Urinary bladder (tissue), 4 donors: ENCODE data around the gene DNAI2. TPM values are rescaled to one million over a fixed set of nuclear protein-coding genes. Genes with fewer than 3 reads are reported as not detected.
A peak's percentile ranks its signal among the peaks of the same experiment; 100 is the strongest.

Experiments
- DNase-seq: peaks from one replicate; pipeline ENCODE4 v3.0.0-alpha.2; 2015; ENCODE audit errors: extremely low spot score
- H3K27ac ChIP-seq: one replicate; pipeline ENCODE4 v1.5.1; 2013; ENCODE audit warnings: low read depth, mild to moderate bottlenecking, moderate library complexity
- H3K36me3 ChIP-seq: one replicate; pipeline ENCODE4 v1.6.1; 2013; ENCODE audit warnings: mild to moderate bottlenecking, moderate library complexity; ENCODE audit not compliant: insufficient read depth
- H3K4me1 ChIP-seq: one replicate; pipeline ENCODE4 v1.6.1; 2013; ENCODE audit warnings: mild to moderate bottlenecking, moderate library complexity; ENCODE audit not compliant: insufficient read depth
- H3K4me3 ChIP-seq: one replicate; pipeline ENCODE4 v1.5.1; 2013; ENCODE audit warnings: low read depth, low read length
- WGBS: extraction: QIAGEN DNeasy Blood & Tissue Kit; methylation state at CpG from one replicate; pipeline ENCODE4 v1.1.7; 2013; 5-methylcytosine and 5-hydroxymethylcytosine counted together
- polyA plus RNA-seq: library from polyadenylated mRNA; stranded (reverse); fragments of 200-250 nt; gene quantifications from one replicate; pipeline ENCODE4 v1.2.3, GENCODE V29; 2013
- total RNA-seq: library from RNA; depleted of rRNA; stranded (reverse); fragments of >200 nt; gene quantifications from one replicate; pipeline ENCODE4 v1.2.3, GENCODE V29; 2014
- donor health status: healthy with polysubstance abuse.
- donor health status: healthy.

Gene DNAI2
- total and polyA plus RNA-seq, 2 donors = 0.05 TPM; not detected in 1

DNA sequence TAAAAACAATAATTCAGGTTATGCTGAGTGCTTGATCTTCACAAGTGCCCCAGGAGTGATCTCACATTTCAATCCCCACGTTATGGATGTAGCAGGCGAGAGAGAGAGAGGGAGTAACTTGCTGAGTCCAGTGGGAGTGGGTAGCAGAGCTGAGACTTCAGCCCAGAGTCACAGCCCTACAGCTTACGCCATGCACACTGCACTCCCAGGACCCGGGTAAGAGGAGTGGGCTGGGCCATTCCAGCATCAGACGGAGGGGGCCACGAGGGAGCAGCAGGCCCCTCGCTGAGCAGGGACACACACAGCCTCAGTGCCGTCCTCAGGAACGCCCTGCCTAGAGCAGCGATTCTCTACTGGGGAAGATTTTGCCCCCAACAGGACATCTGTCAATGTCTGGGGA, 42.2 kb downstream of the DNAI2 start:
- H3K27ac ChIP-seq = no peak overlapping the region
- DNase-seq = no peak
- 47% methylated on average over 10 of the region's 10 CpGs for WGBS
- H3K4me3 ChIP-seq = no peak overlapping the region
- no peaks in the 10 kb centered on the region for H3K4me1 ChIP-seq
- no peaks in the 10 kb centered on the region for H3K36me3 ChIP-seq

DNA sequence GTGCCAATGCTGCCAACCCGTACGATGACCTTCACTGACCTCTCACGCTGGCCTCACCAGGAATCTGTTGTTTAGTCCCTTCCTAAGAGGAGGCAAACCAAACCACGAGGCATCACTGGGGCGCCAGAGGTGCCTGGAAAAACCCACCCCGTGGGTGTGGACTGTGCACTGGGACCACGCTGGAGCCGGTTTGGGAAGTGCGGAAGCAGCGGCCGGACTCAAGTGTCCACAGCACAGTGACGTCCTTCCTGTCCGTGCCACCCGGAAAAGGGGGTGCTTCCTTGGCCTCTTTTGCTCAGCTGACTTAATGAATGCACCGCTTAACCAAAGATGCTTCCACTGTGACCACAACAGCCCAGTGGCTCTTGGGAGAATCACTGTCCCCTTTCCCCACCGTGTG, 43.0 kb downstream of the DNAI2 start:
- no peaks in the 10 kb centered on the region for H3K36me3 ChIP-seq
- 70% methylated on average over 16 of the region's 16 CpGs for WGBS
- no peak overlapping the region for H3K27ac ChIP-seq
- no peak overlapping the region for H3K4me3 ChIP-seq
- no peak for DNase-seq
- no peaks in the 10 kb centered on the region for H3K4me1 ChIP-seq

DNA sequence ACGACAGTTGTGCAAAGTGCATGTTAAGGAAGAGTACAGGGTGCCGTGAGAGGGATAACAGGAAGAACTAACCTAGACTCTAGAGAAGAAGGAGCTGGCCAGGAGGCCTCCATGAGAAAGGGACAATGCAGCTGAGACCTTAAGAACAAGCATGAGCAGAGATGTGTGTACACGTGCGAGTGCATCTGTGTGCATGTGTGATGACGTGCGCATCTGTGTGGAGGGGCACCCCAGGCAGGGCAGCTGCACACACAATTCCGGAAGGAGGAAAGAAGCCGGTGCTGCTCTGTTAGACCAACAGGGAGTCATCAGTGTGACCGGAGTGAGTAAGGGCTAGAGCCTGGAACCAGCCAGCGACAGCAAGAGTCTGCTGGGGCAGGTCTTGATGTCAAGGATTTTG, 44.4 kb downstream of the DNAI2 start:
- H3K36me3 ChIP-seq = no peaks in the 10 kb centered on the region
- no peaks in the 10 kb centered on the region for H3K4me1 ChIP-seq
- H3K27ac ChIP-seq = no peak overlapping the region
- WGBS = 83% methylated on average over 10 of the region's 10 CpGs
- DNase-seq = no peak
- H3K4me3 ChIP-seq = no peak overlapping the region

DNA sequence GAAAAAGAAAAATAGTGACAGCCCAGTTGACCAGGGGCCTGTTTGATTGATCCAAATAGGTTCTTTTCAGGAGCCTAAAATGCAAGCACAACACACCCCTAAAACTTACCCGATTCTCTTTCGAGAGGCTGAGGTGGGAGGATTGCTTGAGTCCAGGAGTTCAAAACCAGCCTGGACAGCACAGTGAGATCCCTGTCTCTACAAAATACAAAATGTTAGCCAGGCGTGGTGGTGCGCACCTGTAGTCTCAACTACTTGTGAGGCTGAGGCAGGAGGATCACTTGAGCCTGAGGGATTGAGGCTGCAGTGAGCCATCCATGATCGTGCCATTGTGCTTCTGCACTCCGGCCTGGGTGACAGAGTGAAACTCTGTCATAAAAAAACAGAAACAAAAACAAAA, 50.5 kb downstream of the DNAI2 start:
- no peak overlapping the region for H3K27ac ChIP-seq
- 94% methylated on average over 6 of the region's 6 CpGs for WGBS
- no peaks in the 10 kb centered on the region for H3K36me3 ChIP-seq
- H3K4me1 ChIP-seq = no peaks in the 10 kb centered on the region
- no peak for DNase-seq
- H3K4me3 ChIP-seq = no peak overlapping the region

DNA sequence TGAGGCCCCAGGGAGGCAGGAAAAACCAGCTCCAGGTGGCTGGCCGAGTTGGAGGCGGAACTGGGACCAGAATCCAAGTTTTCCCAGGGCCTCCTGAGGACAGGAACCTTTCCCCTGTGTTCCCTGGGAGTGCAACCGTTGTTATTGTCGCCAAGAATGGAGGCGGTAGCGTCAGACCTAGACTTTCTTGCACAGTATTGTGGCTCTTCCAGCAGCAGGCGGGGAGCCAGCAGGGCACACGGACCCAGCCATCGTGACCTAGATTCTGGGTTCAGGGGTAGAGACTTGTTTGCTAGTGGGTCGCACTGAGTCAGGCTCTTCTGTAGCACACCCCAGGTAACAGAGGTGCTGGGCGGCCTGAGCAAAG, 51.3 kb downstream of the DNAI2 start:
- 32% methylated on average over 11 of the region's 11 CpGs for WGBS
- Histone ChIP-seq H3K27ac (no peak overlapping the region), H3K4me3 (peak overlapping the region; percentile 23), H3K4me1 (no peaks in the 10 kb centered on the region), H3K36me3 (no peaks in the 10 kb centered on the region)
- DNase-seq = no peak

DNA sequence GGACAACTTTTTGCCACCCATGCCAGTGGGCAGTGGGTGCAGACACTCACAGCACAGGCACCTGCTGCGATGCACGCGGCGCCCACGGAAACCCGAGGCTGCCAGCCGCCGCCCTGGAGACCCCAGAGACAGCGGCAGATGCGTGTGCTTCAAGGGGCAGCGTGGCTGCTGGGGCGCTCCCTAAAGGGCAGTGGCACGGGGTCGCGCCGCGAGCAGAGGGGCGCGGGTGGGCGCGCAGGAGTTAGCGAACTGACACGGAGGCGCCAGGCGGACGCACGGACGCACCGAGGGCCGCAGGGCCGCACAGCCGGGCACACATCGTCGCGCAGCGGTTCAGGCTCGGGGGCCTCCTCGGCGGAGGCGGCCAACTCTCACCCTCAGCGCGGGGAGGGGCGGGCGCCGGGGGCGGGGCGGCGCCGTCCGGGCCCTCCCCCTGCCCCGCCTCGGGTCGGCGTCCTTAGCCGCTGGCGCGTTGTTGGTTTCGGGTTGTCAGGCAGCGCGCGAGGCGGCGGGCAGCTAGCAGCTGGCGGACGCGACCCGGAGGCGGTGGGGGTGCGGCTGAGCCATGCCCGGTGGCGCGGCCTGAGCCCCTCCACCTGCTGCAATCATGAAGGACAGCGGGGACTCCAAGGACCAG, 51.8 kb downstream of the DNAI2 start, which contains the start of gene KIF19:
Gene KIF19 (plus strand): TSS at position 484 of the 637 bp plus-strand sequence. CDS start 124 bp downstream, at position 608.
- no peak for DNase-seq
- Histone ChIP-seq H3K36me3 (no peaks in the 10 kb centered on the region), H3K4me3 (peak within 1 kb of the TSS; percentile 23), H3K27ac (no peak within 1 kb of the TSS), H3K4me1 (no peaks in the 10 kb centered on the region)
- 3% methylated on average over 73 of the region's 73 CpGs for WGBS

DNA sequence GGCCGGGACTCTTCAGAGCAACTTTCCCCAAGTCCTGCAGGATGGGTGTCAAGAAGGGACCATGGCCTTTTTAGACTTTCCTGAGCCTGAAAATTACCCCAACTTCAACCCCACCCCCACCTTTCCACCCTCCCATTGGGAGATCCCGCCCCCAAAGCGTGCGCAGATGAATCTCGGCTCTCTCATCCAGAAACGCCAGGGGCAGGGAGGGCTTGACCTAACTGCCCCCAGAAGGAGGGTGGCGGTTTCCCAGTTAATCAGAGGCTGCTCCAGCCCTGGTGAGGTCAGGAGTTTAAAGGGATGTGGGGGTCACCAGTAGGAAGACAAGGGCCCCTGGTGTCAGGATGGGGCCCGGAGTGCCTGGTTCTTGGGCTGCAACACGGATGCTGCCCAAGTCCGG, 52.5 kb downstream of the DNAI2 start:
- 26% methylated on average over 10 of the region's 10 CpGs for WGBS
- H3K27ac ChIP-seq = no peak overlapping the region
- no peaks in the 10 kb centered on the region for H3K36me3 ChIP-seq
- peak overlapping the region; percentile 23 for H3K4me3 ChIP-seq
- no peak for DNase-seq
- H3K4me1 ChIP-seq = no peaks in the 10 kb centered on the region

DNA sequence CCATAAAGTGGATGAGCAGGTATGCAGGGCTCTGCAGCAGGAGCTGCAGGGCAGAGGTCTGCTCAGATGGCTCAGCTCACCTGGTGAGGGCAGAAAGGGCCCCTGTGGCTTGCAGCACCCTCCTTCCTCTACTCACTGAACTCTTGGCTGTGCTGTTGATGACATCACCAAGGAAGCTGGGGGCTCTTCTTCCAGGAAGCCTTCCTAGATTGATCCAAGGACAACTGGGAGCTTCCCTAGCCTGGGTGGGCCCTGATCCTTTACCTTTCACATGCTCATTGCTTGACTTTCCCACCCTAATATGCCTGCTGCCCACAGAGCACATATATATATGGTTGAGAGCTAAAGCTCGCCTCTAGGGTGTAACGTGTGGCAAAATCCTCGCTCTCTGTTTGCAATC, 54.5 kb downstream of the DNAI2 start:
- Histone ChIP-seq H3K36me3 (no peaks in the 10 kb centered on the region), H3K27ac (no peak overlapping the region), H3K4me1 (no peaks in the 10 kb centered on the region), H3K4me3 (no peak overlapping the region)
- 91% methylated on average over 3 of the region's 3 CpGs for WGBS
- no peak for DNase-seq

DNA sequence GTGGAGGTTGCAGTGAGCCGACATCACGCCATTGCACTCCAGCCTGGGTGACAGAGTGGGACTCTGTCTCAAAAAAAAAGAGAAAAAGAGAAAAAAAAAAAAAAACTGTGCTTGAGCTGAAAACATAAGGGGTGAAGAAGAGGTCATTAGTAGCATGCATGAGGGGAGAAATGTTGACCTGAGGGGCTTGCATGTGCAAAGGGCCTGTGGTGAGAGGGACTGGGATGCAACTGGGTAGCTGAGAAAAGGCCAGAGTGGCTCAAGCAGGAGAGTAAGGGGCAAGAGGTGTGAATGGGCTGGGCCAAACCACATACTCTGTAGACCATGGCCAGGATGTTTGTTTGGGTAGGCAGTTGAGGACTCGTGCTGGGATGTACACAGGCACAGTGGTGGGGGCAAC, 55.3 kb downstream of the DNAI2 start:
- WGBS = 86% methylated on average over 3 of the region's 3 CpGs
- Histone ChIP-seq H3K4me1 (no peaks in the 10 kb centered on the region), H3K36me3 (no peaks in the 10 kb centered on the region), H3K4me3 (no peak overlapping the region), H3K27ac (no peak overlapping the region)
- DNase-seq = no peak

DNA sequence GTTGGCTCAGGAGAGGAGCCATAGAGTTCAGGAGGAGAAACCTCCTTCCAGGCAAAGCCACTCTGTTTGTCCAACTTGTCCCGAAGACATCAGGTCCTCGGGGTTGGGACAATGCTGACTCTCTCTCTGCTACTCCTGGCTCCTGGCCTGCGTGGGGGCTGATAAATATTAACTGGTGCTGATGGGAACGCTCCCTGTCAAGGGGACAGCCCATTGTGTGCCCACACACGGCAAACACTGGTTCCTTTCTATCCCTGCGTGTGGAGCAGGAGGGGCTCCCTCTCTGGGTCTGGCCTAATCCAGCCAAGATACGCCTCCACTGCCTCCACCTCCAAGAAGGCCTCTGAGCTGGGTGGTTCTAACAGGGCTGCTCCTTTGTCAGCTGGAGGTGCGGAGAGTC, 56.4 kb downstream of the DNAI2 start:
- Histone ChIP-seq H3K4me3 (no peak overlapping the region), H3K36me3 (no peaks in the 10 kb centered on the region), H3K4me1 (no peaks in the 10 kb centered on the region), H3K27ac (no peak overlapping the region)
- DNase-seq = no peak
- WGBS = 75% methylated on average over 8 of the region's 8 CpGs

DNA sequence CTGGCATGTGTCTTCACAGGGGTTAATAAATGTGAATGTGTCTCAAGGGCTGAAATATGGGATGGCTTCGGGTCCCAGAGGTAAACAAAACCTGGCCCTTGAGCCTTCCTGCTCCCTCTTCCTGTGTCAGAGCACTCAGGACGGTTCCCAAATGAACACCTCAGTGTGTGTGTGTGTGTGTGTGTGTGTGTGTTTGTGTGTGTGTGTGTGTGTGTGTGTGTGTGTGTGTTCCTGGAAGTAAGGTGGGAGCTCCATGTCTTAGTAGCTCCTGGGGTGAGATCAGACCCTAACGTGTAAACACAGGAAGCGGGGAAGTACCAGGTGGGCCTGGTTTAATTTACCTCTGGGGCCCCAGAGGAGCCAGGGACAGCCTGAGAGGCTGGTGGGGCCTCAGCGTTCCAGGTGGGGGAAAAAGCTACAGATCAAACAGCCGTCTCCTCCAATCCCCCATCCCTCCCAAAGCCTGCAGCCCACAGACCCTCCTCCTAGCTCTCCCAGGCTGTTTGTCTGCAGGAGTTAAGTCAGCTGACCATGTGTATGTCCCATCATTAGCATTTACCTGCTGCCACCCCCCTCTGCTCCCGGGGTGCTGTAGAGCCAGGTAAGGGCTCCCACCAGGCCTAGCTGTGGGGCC, 58.1 kb downstream of the DNAI2 start:
- no peaks in the 10 kb centered on the region for H3K4me1 ChIP-seq
- no peak for DNase-seq
- H3K27ac ChIP-seq = no peak overlapping the region
- H3K36me3 ChIP-seq = no peaks in the 10 kb centered on the region
- whole genome bisulfite sequencing = 53% methylated on average over 7 of the region's 7 CpGs
- no peak overlapping the region for H3K4me3 ChIP-seq

DNA sequence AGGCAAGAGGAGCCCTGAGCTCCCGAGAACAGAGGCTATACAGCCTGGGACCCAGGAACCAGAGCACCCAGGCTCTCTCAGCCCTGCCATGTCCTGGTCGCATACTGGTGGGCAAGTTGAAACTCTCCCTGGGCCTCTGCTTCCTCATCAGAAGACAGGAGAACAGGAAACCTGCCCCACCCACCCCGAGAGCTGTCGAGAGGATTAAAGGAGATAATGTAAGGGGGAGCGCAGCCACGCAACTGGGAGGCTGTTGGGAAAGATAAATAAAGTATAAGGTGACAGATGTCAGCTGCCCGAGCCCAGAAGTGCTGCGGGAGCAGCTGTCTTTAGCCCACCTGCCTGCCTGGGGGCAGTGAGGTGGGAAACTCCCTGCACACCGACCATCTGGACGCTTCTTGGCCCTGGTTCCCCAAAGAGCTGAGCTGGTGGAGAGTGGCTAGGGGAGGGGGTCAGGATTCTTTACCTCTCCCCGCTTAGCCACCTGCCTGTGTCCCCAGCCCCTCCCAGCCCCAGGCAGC, 58.8 kb downstream of the DNAI2 start:
- no peaks in the 10 kb centered on the region for H3K36me3 ChIP-seq
- WGBS = 30% methylated on average over 11 of the region's 11 CpGs
- H3K27ac ChIP-seq = no peak overlapping the region
- H3K4me3 ChIP-seq = no peak overlapping the region
- no peak for DNase-seq
- no peaks in the 10 kb centered on the region for H3K4me1 ChIP-seq

DNA sequence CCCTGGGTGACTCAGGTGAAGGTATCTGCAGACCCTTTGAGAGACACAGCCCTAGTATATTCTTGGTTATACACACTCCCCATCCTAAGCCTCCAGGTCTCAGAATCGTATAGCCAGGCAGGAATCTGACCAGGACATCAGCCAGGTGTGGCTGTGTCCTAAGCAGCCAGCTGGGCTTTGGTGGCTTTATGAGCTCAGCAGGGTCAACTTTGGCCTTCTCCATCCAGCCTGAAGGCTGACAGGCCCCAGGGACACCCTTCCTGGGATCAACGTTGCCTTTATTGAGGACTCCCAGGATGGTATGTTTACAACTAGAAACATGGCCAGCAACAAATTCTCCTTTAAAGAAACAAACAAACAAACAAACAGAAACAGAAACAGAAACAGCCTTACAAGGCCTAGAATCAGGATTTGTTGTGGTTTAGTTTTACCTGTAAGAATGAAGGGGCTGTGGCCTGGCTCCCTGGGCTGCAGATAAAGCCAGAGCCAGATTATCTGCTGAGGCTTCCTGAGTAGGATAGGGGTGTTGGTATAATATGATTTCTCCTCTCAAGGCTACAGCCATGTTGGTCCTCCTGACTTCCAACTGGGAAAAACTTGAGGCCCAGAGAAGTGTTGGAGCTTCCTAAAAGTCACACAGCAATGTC, 60.5 kb downstream of the DNAI2 start:
- WGBS = 77% methylated on average over 2 of the region's 2 CpGs
- Histone ChIP-seq H3K4me3 (no peak overlapping the region), H3K27ac (no peak overlapping the region), H3K4me1 (no peaks in the 10 kb centered on the region), H3K36me3 (no peaks in the 10 kb centered on the region)
- DNase-seq = no peak

DNA sequence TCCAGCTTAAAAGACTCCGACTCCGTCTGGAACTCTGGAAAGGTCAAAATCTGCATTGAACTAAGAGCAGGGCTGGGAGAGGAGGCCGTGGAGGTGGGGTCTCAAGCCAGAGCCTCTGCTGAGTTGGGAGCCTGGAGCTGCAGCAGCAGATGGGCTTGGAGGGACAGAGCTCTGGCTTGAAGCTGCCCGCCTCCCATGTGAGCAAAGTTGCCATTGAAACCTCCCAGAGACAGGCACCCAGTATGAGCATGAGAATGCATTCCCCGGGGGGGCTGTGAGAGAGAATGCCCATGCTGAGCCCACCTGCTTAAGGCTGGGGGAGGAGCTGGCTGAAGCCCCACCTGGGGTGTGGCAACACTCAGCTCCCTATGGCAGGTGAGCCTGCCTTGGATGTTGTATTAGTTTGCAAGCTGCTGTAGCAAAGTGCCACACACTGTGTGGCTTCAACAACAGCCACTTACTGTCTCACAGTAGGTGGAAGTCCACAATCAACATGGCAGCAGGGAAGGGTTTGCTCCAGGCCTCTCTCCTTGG, 61.6 kb downstream of the DNAI2 start:
- no peak overlapping the region for H3K4me3 ChIP-seq
- no peak overlapping the region for H3K27ac ChIP-seq
- DNase-seq = no peak
- H3K36me3 ChIP-seq = no peaks in the 10 kb centered on the region
- no peaks in the 10 kb centered on the region for H3K4me1 ChIP-seq
- 73% methylated on average over 5 of the region's 5 CpGs for WGBS
